Measurements from ENCODE around the gene PIWIL4.
"Not testable (repeated sequence)": the region's sequence is repeated elsewhere in the genome, so short reads cannot be mapped to it uniquely, and the experiment has no call there.

PIWIL4 gene

DNA sequence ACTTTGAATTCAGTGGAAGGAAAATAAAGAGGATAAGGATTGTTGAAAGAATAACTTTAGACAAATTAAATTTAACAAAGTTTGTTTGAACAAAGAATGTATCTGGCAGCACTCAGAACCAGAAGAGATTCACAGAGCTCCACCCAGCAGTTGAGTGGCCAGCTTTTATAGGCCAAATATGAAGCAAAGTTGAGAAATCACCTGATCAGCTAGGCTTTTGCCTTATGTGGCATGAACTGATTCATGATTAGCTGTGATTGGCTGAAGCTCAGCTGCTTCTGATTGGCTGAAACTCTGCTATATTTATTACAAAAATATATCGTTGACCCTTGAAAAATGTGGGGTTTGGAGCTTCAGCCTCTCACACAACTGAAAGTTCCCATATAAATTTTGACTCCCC, 62.6 kb downstream of the PIWIL4 start:
- no peaks in the 10 kb centered on the region for H3K27me3 ChIP-seq (ENCODE audit: control insufficient read depth, insufficient read depth, low read length)
- no peak overlapping the region for H3K4me3 ChIP-seq (ENCODE audit: low read length)
- H3K9me3 ChIP-seq (ENCODE audit: control insufficient read depth, low read length) = no peaks in the 10 kb centered on the region
- no peaks in the 10 kb centered on the region for H3K36me3 ChIP-seq (ENCODE audit: control insufficient read depth, insufficient read depth, low read length)
- no peak overlapping the region for H3K9ac ChIP-seq (ENCODE audit: low read length)
- H3K4me1 ChIP-seq (ENCODE audit: control insufficient read depth, insufficient read depth, low read length) = peaks cover 3% of the 10 kb centered on the region

DNA sequence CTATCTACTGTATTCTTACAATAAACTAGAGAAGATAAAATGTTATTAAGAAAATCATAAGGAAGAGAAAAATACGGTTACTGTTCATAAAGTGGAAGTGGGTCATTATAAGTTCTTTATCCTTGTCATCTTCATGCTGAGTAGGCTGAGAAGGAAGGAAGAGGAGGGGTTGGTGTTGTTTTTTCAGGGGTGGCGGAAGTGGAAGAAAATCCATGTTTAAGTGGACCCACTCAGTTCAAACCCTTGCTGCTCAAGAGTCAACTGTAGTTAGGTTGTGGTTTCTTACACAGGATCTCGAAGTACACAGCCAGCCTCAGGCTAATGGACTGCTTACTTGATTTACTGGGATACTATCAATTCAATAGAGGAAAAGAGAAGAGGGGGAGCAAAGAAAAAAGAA, 63.1 kb downstream of the PIWIL4 start:
- Histone ChIP-seq H3K27me3 (ENCODE audit: control insufficient read depth, insufficient read depth, low read length) (no peaks in the 10 kb centered on the region), H3K9me3 (ENCODE audit: control insufficient read depth, low read length) (no peaks in the 10 kb centered on the region), H3K4me1 (ENCODE audit: control insufficient read depth, insufficient read depth, low read length) (no peaks in the 10 kb centered on the region), H3K9ac (ENCODE audit: low read length) (no peak overlapping the region), H3K4me3 (ENCODE audit: low read length) (no peak overlapping the region), H3K36me3 (ENCODE audit: control insufficient read depth, insufficient read depth, low read length) (no peaks in the 10 kb centered on the region)

DNA sequence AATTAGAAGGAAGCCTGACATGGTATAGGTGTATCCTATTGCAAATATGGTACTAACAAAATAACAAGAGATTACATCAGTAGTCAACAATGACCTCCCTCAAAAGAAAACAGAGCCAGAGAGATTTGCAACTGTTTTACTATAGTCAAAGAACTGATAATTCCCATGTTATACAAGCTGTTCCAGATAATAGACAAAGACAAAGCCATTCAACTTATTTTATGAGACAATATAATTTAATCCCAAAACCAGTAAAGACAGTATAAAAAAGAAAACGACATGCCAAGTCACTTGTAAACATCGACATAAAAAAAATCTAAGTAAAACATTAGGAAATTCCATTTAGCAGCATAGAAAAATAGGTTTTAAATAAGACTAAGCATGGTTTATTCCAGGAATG, 65.2 kb downstream of the PIWIL4 start:
- H3K36me3 ChIP-seq (ENCODE audit: control insufficient read depth, insufficient read depth, low read length) = no peaks in the 10 kb centered on the region
- no peak overlapping the region for H3K4me3 ChIP-seq (ENCODE audit: low read length)
- no peak overlapping the region for H3K9ac ChIP-seq (ENCODE audit: low read length)
- H3K4me1 ChIP-seq (ENCODE audit: control insufficient read depth, insufficient read depth, low read length) = no peaks in the 10 kb centered on the region
- H3K9me3 ChIP-seq (ENCODE audit: control insufficient read depth, low read length) = no peaks in the 10 kb centered on the region
- H3K27me3 ChIP-seq (ENCODE audit: control insufficient read depth, insufficient read depth, low read length) = no peaks in the 10 kb centered on the region

DNA sequence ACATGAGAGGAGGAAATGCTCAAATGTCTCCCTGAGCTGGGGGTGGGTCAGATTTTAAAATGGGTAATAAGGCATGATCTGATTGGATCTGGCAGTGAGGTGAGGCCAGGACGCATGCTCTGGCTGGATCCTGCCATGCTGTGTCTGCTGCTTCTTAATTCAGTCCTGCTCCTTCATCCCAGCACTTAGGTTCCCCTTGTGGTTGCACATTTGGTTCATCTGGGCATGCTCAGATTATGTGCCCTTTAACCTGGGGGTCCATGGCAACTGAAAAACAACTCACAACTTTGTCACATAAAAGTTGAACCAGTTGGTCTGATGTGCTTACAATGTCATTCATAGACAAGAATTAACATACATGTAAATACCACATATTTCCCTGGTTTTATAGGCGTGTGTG, 67.9 kb downstream of the PIWIL4 start:
- Histone ChIP-seq H3K9me3 (ENCODE audit: control insufficient read depth, low read length) (no peaks in the 10 kb centered on the region), H3K4me1 (ENCODE audit: control insufficient read depth, insufficient read depth, low read length) (no peaks in the 10 kb centered on the region), H3K9ac (ENCODE audit: low read length) (no peak overlapping the region), H3K27me3 (ENCODE audit: control insufficient read depth, insufficient read depth, low read length) (no peaks in the 10 kb centered on the region), H3K4me3 (ENCODE audit: low read length) (no peak overlapping the region), H3K36me3 (ENCODE audit: control insufficient read depth, insufficient read depth, low read length) (no peaks in the 10 kb centered on the region)

DNA sequence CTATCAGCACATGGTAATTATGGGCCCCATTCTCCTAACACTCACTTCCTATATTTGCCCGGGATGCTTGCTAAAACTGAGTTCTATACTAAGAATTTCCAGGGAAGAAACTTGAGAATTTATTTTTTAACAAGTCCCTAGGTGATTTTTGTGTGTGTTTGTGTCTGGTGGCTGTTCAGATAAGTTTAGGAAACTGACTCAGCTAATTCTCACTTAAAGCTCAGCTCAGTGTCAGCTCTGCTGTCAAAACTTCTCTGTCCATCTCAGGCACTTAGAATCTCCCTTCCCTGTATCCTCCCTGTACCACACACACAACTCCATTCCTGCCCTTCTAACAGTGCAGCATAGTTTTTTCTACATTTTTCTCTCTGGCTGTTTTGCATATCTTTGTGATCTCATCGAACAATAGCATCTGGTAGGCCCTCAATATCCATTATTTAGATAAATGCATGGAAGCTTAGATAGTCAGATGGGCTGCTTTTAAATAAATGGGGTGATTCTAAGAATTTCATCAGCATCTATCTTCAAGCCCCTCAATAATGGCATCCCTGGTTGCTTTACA, 69.3 kb downstream of the PIWIL4 start:
- Histone ChIP-seq H3K9ac (ENCODE audit: low read length) (no peak overlapping the region), H3K4me1 (ENCODE audit: control insufficient read depth, insufficient read depth, low read length) (no peaks in the 10 kb centered on the region), H3K9me3 (ENCODE audit: control insufficient read depth, low read length) (no peaks in the 10 kb centered on the region), H3K36me3 (ENCODE audit: control insufficient read depth, insufficient read depth, low read length) (no peaks in the 10 kb centered on the region), H3K27me3 (ENCODE audit: control insufficient read depth, insufficient read depth, low read length) (no peaks in the 10 kb centered on the region), H3K4me3 (ENCODE audit: low read length) (no peak overlapping the region)

DNA sequence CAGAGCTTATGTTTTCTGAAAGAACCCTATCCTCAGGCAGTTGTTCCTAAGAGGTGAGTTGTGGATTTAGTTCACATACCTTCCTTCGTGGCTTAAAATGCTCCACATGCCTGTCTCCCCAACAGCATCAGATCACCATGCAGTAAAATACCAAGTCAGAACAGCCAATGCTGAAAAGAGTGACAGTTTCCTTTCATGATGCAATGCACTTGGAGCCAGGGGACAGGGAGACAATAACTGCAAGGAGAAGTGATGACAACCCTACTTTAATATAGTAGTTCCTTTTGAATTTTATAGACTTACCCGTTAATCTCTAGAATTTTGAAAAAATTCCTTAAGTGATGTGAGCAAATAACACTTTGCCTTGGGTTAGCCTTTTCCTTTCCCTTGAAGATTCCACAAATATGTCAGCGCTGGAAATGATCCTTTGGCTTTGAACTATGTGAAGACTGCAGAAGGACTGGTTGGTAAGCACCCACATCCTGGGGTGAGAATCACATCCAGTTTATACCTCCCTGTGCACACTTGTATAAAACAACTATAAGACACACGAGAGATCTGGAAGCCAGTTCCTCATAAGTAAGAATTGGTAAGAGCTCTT, 71.2 kb downstream of the PIWIL4 start:
- no peaks in the 10 kb centered on the region for H3K36me3 ChIP-seq (ENCODE audit: control insufficient read depth, insufficient read depth, low read length)
- no peaks in the 10 kb centered on the region for H3K4me1 ChIP-seq (ENCODE audit: control insufficient read depth, insufficient read depth, low read length)
- no peak overlapping the region for H3K9ac ChIP-seq (ENCODE audit: low read length)
- H3K4me3 ChIP-seq (ENCODE audit: low read length) = no peak overlapping the region
- no peaks in the 10 kb centered on the region for H3K9me3 ChIP-seq (ENCODE audit: control insufficient read depth, low read length)
- H3K27me3 ChIP-seq (ENCODE audit: control insufficient read depth, insufficient read depth, low read length) = no peaks in the 10 kb centered on the region

DNA sequence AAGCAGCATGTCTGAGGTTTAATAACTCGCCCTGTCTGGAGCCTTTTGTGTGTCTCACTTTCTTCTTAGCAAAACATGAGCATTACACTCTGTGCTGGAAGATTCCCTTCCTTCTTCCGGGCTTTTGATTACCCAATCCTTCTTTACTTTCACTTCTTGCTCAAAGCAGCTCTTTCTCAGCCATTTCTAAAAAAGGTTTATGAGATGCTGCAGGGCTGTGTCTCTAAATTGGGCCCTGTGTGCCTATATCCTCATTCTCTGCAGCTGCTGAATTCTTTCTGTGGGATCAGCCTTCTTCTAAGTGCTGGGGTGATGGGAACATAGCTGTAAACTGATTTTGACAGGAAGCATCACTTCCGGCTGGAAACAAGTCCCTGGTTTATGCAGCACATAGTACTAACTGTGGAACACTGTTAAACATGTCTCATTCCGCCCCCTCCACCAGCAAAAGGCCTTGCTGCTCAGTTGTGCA, 71.8 kb downstream of the PIWIL4 start:
- Histone ChIP-seq H3K36me3 (ENCODE audit: control insufficient read depth, insufficient read depth, low read length) (no peaks in the 10 kb centered on the region), H3K4me3 (ENCODE audit: low read length) (no peak overlapping the region), H3K9ac (ENCODE audit: low read length) (no peak overlapping the region), H3K4me1 (ENCODE audit: control insufficient read depth, insufficient read depth, low read length) (no peaks in the 10 kb centered on the region), H3K27me3 (ENCODE audit: control insufficient read depth, insufficient read depth, low read length) (no peaks in the 10 kb centered on the region), H3K9me3 (ENCODE audit: control insufficient read depth, low read length) (no peaks in the 10 kb centered on the region)

DNA sequence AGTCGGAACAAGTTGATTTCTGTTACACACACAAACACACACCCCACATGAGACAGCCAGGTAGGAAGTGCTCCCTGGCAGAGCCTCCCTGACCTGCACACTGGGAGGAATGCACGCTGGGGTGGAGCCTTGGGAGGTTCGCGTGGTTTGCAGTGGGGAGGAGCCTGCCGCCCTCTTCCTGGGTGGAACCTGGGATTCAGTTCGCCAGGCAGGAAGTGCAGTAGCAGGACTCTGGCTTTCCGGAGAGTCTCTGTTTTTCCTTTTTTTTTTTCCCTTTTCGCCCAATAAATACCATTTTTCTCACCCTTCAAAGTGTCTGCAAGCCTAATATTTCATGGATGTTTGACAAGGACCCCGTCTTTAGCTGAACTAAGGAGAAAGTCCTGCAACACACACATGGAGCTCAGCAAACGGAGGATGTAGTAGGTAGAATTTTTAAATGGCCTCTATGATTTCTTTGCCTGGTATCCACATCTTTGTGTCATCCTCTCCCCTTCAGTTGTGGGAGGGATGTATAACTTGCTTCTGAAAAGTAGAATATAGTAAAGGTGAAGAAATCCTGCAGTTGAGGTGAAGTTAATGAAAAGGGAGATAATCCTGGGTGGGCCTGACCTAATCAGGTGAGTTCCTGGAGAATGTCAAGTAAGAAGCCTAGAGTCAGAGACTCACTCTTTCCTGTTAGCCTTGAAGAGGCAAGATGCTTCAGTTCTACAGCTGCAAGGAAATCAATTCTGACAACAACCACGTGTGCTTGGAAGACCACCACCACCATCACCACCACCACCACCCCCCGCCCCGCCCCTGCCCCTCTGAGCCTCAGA, 72.9 kb downstream of the PIWIL4 start:
- Histone ChIP-seq H3K9me3 (ENCODE audit: control insufficient read depth, low read length) (no peaks in the 10 kb centered on the region), H3K36me3 (ENCODE audit: control insufficient read depth, insufficient read depth, low read length) (no peaks in the 10 kb centered on the region), H3K4me3 (ENCODE audit: low read length) (no peak overlapping the region), H3K4me1 (ENCODE audit: control insufficient read depth, insufficient read depth, low read length) (no peaks in the 10 kb centered on the region), H3K9ac (ENCODE audit: low read length) (no peak overlapping the region), H3K27me3 (ENCODE audit: control insufficient read depth, insufficient read depth, low read length) (no peaks in the 10 kb centered on the region)

DNA sequence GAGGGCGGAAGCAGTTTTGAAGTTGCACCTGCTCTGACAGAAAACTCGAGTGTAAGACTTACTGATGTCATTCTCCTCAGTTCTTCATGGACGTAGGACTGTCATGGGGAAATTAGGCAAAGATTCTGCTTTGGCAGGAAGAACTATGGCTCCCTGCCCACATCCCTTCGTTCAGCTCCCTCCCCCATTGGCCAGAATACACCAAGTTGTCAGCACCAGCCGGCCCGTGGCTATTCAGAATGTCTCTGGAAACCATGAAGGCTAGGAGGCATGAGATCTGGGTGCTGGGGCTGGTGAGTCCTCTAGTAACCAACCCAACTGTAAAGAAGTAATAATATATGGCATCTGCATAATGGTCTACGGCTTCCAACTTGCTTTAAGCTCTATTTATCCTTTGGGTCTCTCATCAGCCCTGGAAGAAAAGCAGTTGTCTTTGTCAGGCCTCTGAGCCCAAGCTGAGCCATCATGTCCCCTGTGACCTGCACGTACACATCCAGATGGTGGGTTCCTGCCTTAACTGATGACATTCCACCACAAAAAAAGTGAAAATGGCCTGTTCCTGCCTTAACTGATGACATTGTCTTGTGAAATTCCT, 74.1 kb downstream of the PIWIL4 start:
- Histone ChIP-seq H3K9ac (ENCODE audit: low read length) (no peak overlapping the region), H3K27me3 (ENCODE audit: control insufficient read depth, insufficient read depth, low read length) (no peaks in the 10 kb centered on the region), H3K9me3 (ENCODE audit: control insufficient read depth, low read length) (no peaks in the 10 kb centered on the region), H3K4me1 (ENCODE audit: control insufficient read depth, insufficient read depth, low read length) (no peaks in the 10 kb centered on the region), H3K36me3 (ENCODE audit: control insufficient read depth, insufficient read depth, low read length) (no peaks in the 10 kb centered on the region), H3K4me3 (ENCODE audit: low read length) (no peak overlapping the region)

DNA sequence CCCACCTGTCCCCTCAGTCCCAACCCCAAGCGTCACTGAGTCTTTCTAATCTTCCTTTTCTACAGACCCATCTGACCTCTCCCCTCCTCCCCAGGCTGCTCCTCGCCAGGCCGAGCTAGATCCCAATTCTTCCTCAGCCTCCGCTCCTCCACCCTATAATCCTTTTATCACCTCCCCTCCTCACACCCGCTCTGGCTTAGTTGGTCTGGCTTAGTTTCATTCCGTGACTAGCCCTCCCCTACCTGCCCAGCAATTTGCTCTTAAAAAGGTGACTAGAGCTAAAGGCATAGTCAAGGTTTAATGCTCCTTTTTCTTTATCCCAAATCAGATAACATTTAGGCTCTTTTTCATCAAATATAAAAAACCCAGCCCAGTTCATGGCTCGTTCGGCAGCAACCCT, 76.0 kb downstream of the PIWIL4 start:
- not testable (repeated sequence) for H3K9ac ChIP-seq (ENCODE audit: low read length); H3K9me3 ChIP-seq (ENCODE audit: control insufficient read depth, low read length); H3K4me3 ChIP-seq (ENCODE audit: low read length); H3K36me3 ChIP-seq (ENCODE audit: control insufficient read depth, insufficient read depth, low read length); H3K27me3 ChIP-seq (ENCODE audit: control insufficient read depth, insufficient read depth, low read length); H3K4me1 ChIP-seq (ENCODE audit: control insufficient read depth, insufficient read depth, low read length)

DNA sequence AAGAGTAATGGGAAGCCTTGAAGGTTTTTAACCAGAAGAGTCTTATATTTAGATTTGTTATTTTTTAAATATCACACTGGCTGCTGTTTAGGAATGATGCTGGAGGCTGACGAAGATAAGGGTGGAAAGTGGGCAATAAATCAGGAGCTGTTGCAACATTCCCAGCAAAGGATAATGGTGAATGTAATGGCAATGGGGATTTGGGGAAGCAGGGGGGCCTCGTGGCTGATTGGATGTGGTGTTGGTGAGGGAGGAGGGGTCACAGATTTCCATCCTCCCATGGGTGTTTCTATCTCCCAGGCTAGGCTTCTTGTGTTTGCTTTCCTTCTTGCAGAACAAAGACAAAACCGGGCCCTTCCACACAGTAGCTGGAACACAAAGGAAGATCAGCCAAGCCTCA, 80.8 kb downstream of the PIWIL4 start:
- no peaks in the 10 kb centered on the region for H3K36me3 ChIP-seq (ENCODE audit: control insufficient read depth, insufficient read depth, low read length)
- H3K27me3 ChIP-seq (ENCODE audit: control insufficient read depth, insufficient read depth, low read length) = no peaks in the 10 kb centered on the region
- H3K4me3 ChIP-seq (ENCODE audit: low read length) = no peak overlapping the region
- H3K4me1 ChIP-seq (ENCODE audit: control insufficient read depth, insufficient read depth, low read length) = no peaks in the 10 kb centered on the region
- H3K9ac ChIP-seq (ENCODE audit: low read length) = no peak overlapping the region
- H3K9me3 ChIP-seq (ENCODE audit: control insufficient read depth, low read length) = no peaks in the 10 kb centered on the region

DNA sequence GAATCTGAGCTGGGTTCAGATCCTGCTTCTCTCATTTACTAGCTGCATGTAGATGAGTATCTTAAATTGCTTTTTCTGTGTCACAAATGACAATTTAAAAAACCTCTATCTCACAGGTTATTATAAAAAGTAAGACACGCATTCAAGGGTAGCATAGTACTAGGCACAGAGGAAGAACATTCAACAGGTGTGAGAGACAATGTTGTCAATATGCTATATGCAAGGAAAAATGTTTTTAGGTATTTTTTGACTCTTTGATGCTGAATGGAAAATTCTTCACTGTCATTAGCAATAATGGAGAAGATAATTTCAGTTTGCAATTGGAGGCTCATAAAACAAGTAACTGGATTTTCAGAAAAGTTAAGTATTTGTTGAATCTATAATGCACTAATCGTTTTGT, 81.6 kb downstream of the PIWIL4 start:
- Histone ChIP-seq H3K9ac (ENCODE audit: low read length) (no peak overlapping the region), H3K4me3 (ENCODE audit: low read length) (no peak overlapping the region), H3K9me3 (ENCODE audit: control insufficient read depth, low read length) (no peaks in the 10 kb centered on the region), H3K36me3 (ENCODE audit: control insufficient read depth, insufficient read depth, low read length) (no peaks in the 10 kb centered on the region), H3K27me3 (ENCODE audit: control insufficient read depth, insufficient read depth, low read length) (no peaks in the 10 kb centered on the region), H3K4me1 (ENCODE audit: control insufficient read depth, insufficient read depth, low read length) (no peaks in the 10 kb centered on the region)

Data from mucosa of stomach (tissue), 1 donor.